Panc1 (cell line): ENCODE data around the gene PTPRF. TPM values are rescaled to one million over a fixed set of nuclear protein-coding genes. Genes with fewer than 3 reads are reported as not detected.

Experiments
- ATAC-seq: fragments of 200-7000 bp; cut with Tn5 transposase; 2 replicates; pipeline ENCODE4 v1.9.1; 2020; ENCODE audit warnings: mild to moderate bottlenecking, moderate library complexity
- BruUV-seq: library from RNA; stranded (reverse); fragments of 400-500 nt; replicated peaks from 2 replicates; lab custom pipeline; 2021; lab: Mats Ljungman, UMichigan
- CTCF ChIA-PET: fragments of 300-600 bp; sonication (Branson Sonifier 250); formaldehyde crosslinking; loops from one replicate; lab custom pipeline; 2022; ENCODE audit warnings: antibody characterized with exemption; lab: Charles Lee
- POLR2A ChIA-PET: fragments of 300-600 bp; sonication (Branson Sonifier 250); formaldehyde crosslinking; loops from one replicate; lab custom pipeline; 2022; ENCODE audit warnings: antibody characterized with exemption; lab: Charles Lee
- DNase-seq: peaks from one replicate; pipeline ENCODE4 v3.0.0-alpha.2; 2010; ENCODE audit warnings: low read depth, low spot score
- H3K27ac ChIP-seq: 2 replicates; pipeline ENCODE4 v1.5.1; 2011; ENCODE audit warnings: mild to moderate bottlenecking, low read length, inconsistent platforms
- H3K27me3 ChIP-seq: fragments of 200-500 bp; sonication (Bioruptor generic); 2 replicates; pipeline ENCODE4 v1.6.0; 2014; ENCODE audit warnings: low read length, inconsistent platforms; ENCODE audit not compliant: control insufficient read depth, insufficient read depth
- H3K36me3 ChIP-seq: fragments of 200-500 bp; sonication (Bioruptor generic); 2 replicates; pipeline ENCODE4 v1.5.1; 2014; ENCODE audit warnings: inconsistent platforms, mild to moderate bottlenecking, low read length, moderate library complexity; ENCODE audit not compliant: control insufficient read depth, insufficient read depth
- H3K4me1 ChIP-seq: 2 replicates; pipeline ENCODE4 v1.5.1; 2011; ENCODE audit warnings: inconsistent platforms, mild to moderate bottlenecking, low read length, moderate library complexity; ENCODE audit not compliant: control insufficient read depth, insufficient read depth
- H3K4me3 ChIP-seq, 2 experiments: 2 replicates each; pipeline ENCODE4 v1.5.1; 2011 to 2012; ENCODE audit warnings: low read depth in 2 of 2, low read length in 2 of 2, mild to moderate bottlenecking in 2 of 2, inconsistent platforms in 1 of 2, moderate library complexity in 1 of 2
- H3K9me3 ChIP-seq: fragments of 200-500 bp; sonication (Bioruptor generic); 2 replicates; pipeline ENCODE4 v1.5.1; 2014; ENCODE audit warnings: low read depth, mild to moderate bottlenecking, inconsistent platforms, low read length, moderate library complexity; ENCODE audit not compliant: control insufficient read depth, insufficient read depth
- POLR2AphosphoS5 ChIP-seq: IDR thresholded peaks from 2 replicates; pipeline ENCODE4 v1.6.1; 2012; ENCODE audit warnings: mild to moderate bottlenecking, low read depth, low read length, moderate library complexity
- SIN3A ChIP-seq: IDR thresholded peaks from 2 replicates; pipeline ENCODE4 v1.6.1; 2012; ENCODE audit warnings: low read depth, mild to moderate bottlenecking, low read length, moderate library complexity, borderline replicate concordance; ENCODE audit not compliant: insufficient read depth
- TCF7L2 ChIP-seq: IDR thresholded peaks from 2 replicates; pipeline ENCODE4 v1.6.1; 2011; ENCODE audit warnings: mild to moderate bottlenecking, low read depth, low read length, inconsistent platforms
- in situ Hi-C: cut with HindIII; loops from 2 replicates; pipeline ENCODE4 v1.10.0; 2016; ENCODE audit warnings: low sequenced_read_pairs, low pct_unique_long_range_greater_than_20kb
- intact Hi-C: fragments of 100-400 bp; cut with micrococcal nuclease; formaldehyde crosslinking; loops from one replicate; pipeline ENCODE4 v1.10.0; 2022; ENCODE audit not compliant: unreplicated experiment
- total RNA-seq: library from RNA; stranded (reverse); gene quantifications from one replicate; pipeline ENCODE4 v1.2.1, GENCODE V29; 2021; ENCODE audit not compliant: unreplicated experiment
- TF ChIP-seq, protein P1 (sequence below): fragments of 450-650 bp; IDR thresholded peaks from 2 replicates; pipeline ENCODE4 v1.5.1; 2017; ENCODE audit warnings: mild to moderate bottlenecking
- TF ChIP-seq, protein P2 (sequence below), 2 experiments: IDR thresholded peaks; 2 replicates each; pipeline ENCODE4 v1.6.1; 2011 to 2012; ENCODE audit warnings: low read depth in 2 of 2, control low read depth in 1 of 2, low read length in 1 of 2, mild to moderate bottlenecking in 1 of 2, moderate library complexity in 1 of 2; ENCODE audit not compliant: insufficient read depth in 1 of 2

PTPRF gene
- total RNA-seq, 1 experiment from 2014 or later: 77.5 TPM

DNA sequence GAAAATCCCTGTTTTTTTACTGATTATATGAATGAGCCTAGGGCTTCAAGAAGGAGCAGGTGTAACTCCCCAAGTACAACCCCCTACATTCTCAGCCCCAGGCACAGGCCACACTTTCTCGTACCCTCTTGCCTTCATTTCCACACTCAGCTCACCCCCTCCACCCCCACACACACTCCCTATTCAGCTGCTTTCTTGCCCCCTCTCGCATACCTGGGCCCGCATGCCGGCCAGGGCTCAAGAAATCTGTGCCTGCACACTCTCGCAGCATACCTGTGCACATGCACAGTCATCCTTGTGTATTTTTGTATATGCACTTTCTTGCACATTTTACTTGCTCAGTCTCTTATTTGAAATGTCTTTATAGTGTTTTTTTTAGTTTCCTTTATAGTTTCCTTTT, 2.0 kb downstream of the PTPRF start:
- DNase-seq (no peak), ATAC-seq (no peak)
- H3K27me3 ChIP-seq: no peaks in the 10 kb centered on the region
- BruUV-seq: no TSS peak
- no peaks in the 10 kb centered on the region for H3K9me3 ChIP-seq
- no peak overlapping the region for H3K4me3 ChIP-seq
- TF ChIP-seq, protein P1, sequence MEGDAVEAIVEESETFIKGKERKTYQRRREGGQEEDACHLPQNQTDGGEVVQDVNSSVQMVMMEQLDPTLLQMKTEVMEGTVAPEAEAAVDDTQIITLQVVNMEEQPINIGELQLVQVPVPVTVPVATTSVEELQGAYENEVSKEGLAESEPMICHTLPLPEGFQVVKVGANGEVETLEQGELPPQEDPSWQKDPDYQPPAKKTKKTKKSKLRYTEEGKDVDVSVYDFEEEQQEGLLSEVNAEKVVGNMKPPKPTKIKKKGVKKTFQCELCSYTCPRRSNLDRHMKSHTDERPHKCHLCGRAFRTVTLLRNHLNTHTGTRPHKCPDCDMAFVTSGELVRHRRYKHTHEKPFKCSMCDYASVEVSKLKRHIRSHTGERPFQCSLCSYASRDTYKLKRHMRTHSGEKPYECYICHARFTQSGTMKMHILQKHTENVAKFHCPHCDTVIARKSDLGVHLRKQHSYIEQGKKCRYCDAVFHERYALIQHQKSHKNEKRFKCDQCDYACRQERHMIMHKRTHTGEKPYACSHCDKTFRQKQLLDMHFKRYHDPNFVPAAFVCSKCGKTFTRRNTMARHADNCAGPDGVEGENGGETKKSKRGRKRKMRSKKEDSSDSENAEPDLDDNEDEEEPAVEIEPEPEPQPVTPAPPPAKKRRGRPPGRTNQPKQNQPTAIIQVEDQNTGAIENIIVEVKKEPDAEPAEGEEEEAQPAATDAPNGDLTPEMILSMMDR: no peak
- TF ChIP-seq TCF7L2 (no peak), POLR2AphosphoS5 (no peak), SIN3A (no peak)
- TF ChIP-seq, protein P2, sequence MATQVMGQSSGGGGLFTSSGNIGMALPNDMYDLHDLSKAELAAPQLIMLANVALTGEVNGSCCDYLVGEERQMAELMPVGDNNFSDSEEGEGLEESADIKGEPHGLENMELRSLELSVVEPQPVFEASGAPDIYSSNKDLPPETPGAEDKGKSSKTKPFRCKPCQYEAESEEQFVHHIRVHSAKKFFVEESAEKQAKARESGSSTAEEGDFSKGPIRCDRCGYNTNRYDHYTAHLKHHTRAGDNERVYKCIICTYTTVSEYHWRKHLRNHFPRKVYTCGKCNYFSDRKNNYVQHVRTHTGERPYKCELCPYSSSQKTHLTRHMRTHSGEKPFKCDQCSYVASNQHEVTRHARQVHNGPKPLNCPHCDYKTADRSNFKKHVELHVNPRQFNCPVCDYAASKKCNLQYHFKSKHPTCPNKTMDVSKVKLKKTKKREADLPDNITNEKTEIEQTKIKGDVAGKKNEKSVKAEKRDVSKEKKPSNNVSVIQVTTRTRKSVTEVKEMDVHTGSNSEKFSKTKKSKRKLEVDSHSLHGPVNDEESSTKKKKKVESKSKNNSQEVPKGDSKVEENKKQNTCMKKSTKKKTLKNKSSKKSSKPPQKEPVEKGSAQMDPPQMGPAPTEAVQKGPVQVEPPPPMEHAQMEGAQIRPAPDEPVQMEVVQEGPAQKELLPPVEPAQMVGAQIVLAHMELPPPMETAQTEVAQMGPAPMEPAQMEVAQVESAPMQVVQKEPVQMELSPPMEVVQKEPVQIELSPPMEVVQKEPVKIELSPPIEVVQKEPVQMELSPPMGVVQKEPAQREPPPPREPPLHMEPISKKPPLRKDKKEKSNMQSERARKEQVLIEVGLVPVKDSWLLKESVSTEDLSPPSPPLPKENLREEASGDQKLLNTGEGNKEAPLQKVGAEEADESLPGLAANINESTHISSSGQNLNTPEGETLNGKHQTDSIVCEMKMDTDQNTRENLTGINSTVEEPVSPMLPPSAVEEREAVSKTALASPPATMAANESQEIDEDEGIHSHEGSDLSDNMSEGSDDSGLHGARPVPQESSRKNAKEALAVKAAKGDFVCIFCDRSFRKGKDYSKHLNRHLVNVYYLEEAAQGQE (IDR thresholded peaks at IDR 0.05; ENCODE audit: insufficient read depth in 1 of 2, low read depth in 2 of 2, low read length in 1 of 2): no peak
- ChIA-PET CTCF (interaction anchor here (0.6 kb wide), 1 partner anchor 306 kb away, joined by 3 read pairs; no protein-coding TSS in a partner anchor), POLR2A (interaction anchor here (1.1 kb wide), 1 partner anchor 12 kb away, joined by 4 read pairs; no protein-coding TSS in a partner anchor)
- intact Hi-C loops (no loop called here), in situ Hi-C loops (no loop called here)
- peaks cover 8% of the 10 kb centered on the region for H3K4me1 ChIP-seq
- no peaks in the 10 kb centered on the region for H3K36me3 ChIP-seq
- no peak overlapping the region for H3K27ac ChIP-seq

DNA sequence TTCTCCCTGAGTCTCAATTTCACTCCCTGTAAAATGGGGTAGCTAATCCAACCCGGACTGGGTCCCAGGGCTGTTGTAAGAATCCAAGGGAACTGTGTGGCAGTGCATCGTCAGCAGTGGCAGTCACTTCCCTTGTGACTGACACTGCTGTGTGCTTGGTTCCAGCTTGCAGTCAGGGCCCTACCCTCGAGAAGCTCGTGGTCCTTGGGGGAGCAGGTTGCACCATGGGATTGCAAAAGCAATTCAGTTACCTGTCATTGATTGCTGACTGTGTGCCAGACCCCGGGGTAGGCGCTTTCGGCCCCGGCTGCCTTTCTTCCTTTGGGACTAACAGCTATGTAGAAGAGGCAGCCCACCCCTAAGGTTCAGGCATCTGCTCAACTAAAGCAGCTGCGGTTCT, 2.9 kb downstream of the PTPRF start:
- Histone ChIP-seq H3K27ac (no peak overlapping the region), H3K9me3 (no peaks in the 10 kb centered on the region), H3K27me3 (no peaks in the 10 kb centered on the region), H3K36me3 (no peaks in the 10 kb centered on the region), H3K4me3 (no peak overlapping the region), H3K4me1 (peaks cover 8% of the 10 kb centered on the region)
- in situ Hi-C loops: no loop called here
- POLR2A ChIA-PET: no interaction called here
- BruUV-seq: no TSS peak
- TF ChIP-seq, protein P2 (IDR thresholded peaks at IDR 0.05; ENCODE audit: insufficient read depth in 1 of 2, low read depth in 2 of 2, low read length in 1 of 2): no peak
- intact Hi-C loops: no loop called here
- CTCF ChIA-PET: interaction anchor here (0.6 kb wide), 2 partner anchors 307 to 993 kb away, joined by 3 read pairs; no protein-coding TSS in a partner anchor
- ATAC-seq (no peak), DNase-seq (no peak)
